ENCODE data around the gene SH3GL1.

GRCh38 chr19:4320419-4320818 lies 79.9 kb downstream of the SH3GL1 start:
- TF ChIP-seq EZH2phosphoT487 (IDR thresholded peaks at IDR 0.05; ENCODE audit: borderline replicate concordance, low read depth, low read length), result no peak
- no peak for TF ChIP-seq CTCF (conservative IDR thresholded peaks at IDR 0.05; ENCODE audit: low read length)

All from OCI-LY7 (cell line).